PC-3 (cell line): ENCODE results near the gene ZNF407. TPM values are rescaled to one million over a fixed set of nuclear protein-coding genes. Genes with fewer than 3 reads are reported as not detected.

Experiments
- ATAC-seq: fragments of 200-7000 bp; cut with Tn5 transposase; 2 replicates; pipeline ENCODE4 v1.9.1; 2020; ENCODE audit warnings: mild to moderate bottlenecking, moderate library complexity
- BruUV-seq: library from RNA; stranded (reverse); fragments of 400-500 nt; replicated peaks from 2 replicates; lab custom pipeline; 2021; lab: Mats Ljungman, UMichigan
- CTCF ChIA-PET: fragments of 300-600 bp; sonication (Branson Sonifier 250); formaldehyde crosslinking; loops from one replicate; lab custom pipeline; 2022; ENCODE audit warnings: antibody characterized with exemption; lab: Charles Lee
- POLR2A ChIA-PET: fragments of 300-600 bp; sonication (Branson Sonifier 250); formaldehyde crosslinking; loops from one replicate; lab custom pipeline; 2022; ENCODE audit warnings: antibody characterized with exemption; ENCODE audit not compliant: unreplicated experiment; lab: Charles Lee
- DNase-seq: peaks from one replicate; pipeline ENCODE4 v3.0.0-alpha.2; 2015
- H2AFZ ChIP-seq: fragments of 300-600 bp; sonication (generic); 2 replicates; pipeline ENCODE4 v1.6.0; 2016; ENCODE audit warnings: antibody characterized with exemption, low read length
- H3F3A ChIP-seq: fragments of 300-600 bp; sonication (generic); one replicate; pipeline ENCODE4 v1.6.0; 2017; ENCODE audit warnings: antibody characterized with exemption, low read length, control low read depth, mild to moderate bottlenecking; ENCODE audit not compliant: unreplicated experiment
- H3K27ac ChIP-seq: fragments of 300-600 bp; sonication (generic); 2 replicates; pipeline ENCODE4 v1.5.1; 2016; ENCODE audit warnings: mild to moderate bottlenecking, low read length
- H3K27me3 ChIP-seq: fragments of 300-600 bp; sonication (generic); 2 replicates; pipeline ENCODE4 v1.6.1; 2016; ENCODE audit warnings: low read length, mixed read lengths
- H3K36me3 ChIP-seq: fragments of 300-600 bp; sonication (generic); 2 replicates; pipeline ENCODE4 v1.6.1; 2016; ENCODE audit warnings: low read depth, mixed run types, low read length, mixed read lengths
- H3K4me1 ChIP-seq: fragments of 300-600 bp; sonication (generic); 2 replicates; pipeline ENCODE4 v1.5.1; 2016; ENCODE audit warnings: low read length; ENCODE audit not compliant: insufficient read depth
- H3K4me2 ChIP-seq: fragments of 300-600 bp; sonication (generic); 2 replicates; pipeline ENCODE4 v1.6.0; 2016; ENCODE audit warnings: low read length
- H3K4me3 ChIP-seq: fragments of 300-600 bp; sonication (generic); 2 replicates; pipeline ENCODE4 v1.5.1; 2016; ENCODE audit warnings: mild to moderate bottlenecking, low read length, mixed read lengths
- H3K79me2 ChIP-seq: fragments of 300-600 bp; sonication (generic); 2 replicates; pipeline ENCODE4 v1.6.1; 2017; ENCODE audit warnings: low read length, mixed read lengths
- H3K9ac ChIP-seq: fragments of 300-600 bp; sonication (generic); 2 replicates; pipeline ENCODE4 v1.6.0; 2016; ENCODE audit warnings: mild to moderate bottlenecking, low read length
- H3K9me2 ChIP-seq: fragments of 300-600 bp; sonication (generic); replicated peaks from 2 replicates; pipeline ENCODE4 v1.6.1; 2016; ENCODE audit warnings: mixed run types, low read length, mixed read lengths
- H3K9me3 ChIP-seq: fragments of 300-600 bp; sonication (generic); 2 replicates; pipeline ENCODE4 v1.6.1; 2016; ENCODE audit warnings: low read length, mixed read lengths
- H4K20me1 ChIP-seq: fragments of 300-600 bp; sonication (generic); 2 replicates; pipeline ENCODE4 v1.6.1; 2016; ENCODE audit warnings: low read length, mixed read lengths
- EZH2 ChIP-seq: fragments of 300-600 bp; sonication (generic); IDR thresholded peaks from one replicate; pipeline ENCODE4 v1.6.1; 2017; ENCODE audit warnings: antibody characterized with exemption, mild to moderate bottlenecking, low read length; ENCODE audit not compliant: unreplicated experiment
- EZH2phosphoT487 ChIP-seq: fragments of 300-600 bp; sonication (generic); IDR thresholded peaks from 2 replicates; pipeline ENCODE4 v1.6.1; 2018; ENCODE audit warnings: mild to moderate bottlenecking, antibody characterized with exemption, low read length, borderline replicate concordance
- intact Hi-C: fragments of 100-400 bp; cut with micrococcal nuclease; formaldehyde crosslinking; loops from 2 replicates; pipeline ENCODE4 v1.9.0; 2023
- total RNA-seq: library from RNA; depleted of rRNA; stranded (reverse); fragments of >200 nt; gene quantifications from 2 replicates; pipeline ENCODE4 v1.2.3, GENCODE V29; 2014
- TF ChIP-seq, protein P1 (sequence below): fragments of 300-600 bp; sonication (generic); conservative IDR thresholded peaks from 2 replicates; pipeline ENCODE4 v1.5.1; 2017; ENCODE audit warnings: antibody characterized with exemption, low read depth, mild to moderate bottlenecking, low read length

Gene ZNF407
- total RNA-seq, 1 experiment from 2014 or later, result 9.3 TPM

DNA sequence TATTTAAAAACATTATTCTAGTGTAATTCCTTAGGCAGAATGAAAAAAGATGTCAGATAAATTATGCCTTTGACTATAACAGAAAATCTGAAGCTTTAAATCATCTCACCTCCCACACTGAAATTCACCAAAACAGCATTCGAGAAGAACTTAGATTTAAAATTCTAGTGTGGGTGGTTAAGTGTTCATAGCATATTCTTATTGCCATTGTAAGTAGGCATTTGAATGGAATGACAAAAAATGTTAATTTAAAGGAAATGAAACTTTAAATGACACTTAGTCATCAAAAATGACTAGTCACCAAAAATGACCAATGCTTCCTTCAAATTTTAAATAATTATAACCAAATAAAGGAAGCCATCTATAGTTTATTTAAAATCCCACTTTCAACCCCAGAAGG, 7.0 kb upstream of the ZNF407 start:
- no peak for DNase-seq
- ChIA-PET POLR2A (no interaction called here), CTCF (no interaction called here)
- H3K9me3 ChIP-seq, result no peaks in the 10 kb centered on the region
- no peaks in the 10 kb centered on the region for H3K9me2 ChIP-seq
- BruUV-seq, result no TSS peak
- H3K4me1 ChIP-seq, result no peaks in the 10 kb centered on the region
- no peak for ATAC-seq
- no peaks in the 10 kb centered on the region for H4K20me1 ChIP-seq
- 0 out of 2 replicates have a peak, but pooled peaks cover 4% of the 10 kb centered on the region for H3K79me2 ChIP-seq
- no peak overlapping the region for H3K9ac ChIP-seq
- no peak overlapping the region for H3K4me3 ChIP-seq
- H2AFZ ChIP-seq, result no peak overlapping the region
- H3K27me3 ChIP-seq, result peaks cover 32% of the 10 kb centered on the region
- no peaks in the 10 kb centered on the region for H3K36me3 ChIP-seq
- no peaks in the 10 kb centered on the region for H3F3A ChIP-seq
- intact Hi-C loops, result no loop called here
- H3K27ac ChIP-seq, result no peak overlapping the region
- no peak overlapping the region for H3K4me2 ChIP-seq
- TF ChIP-seq, protein P1, sequence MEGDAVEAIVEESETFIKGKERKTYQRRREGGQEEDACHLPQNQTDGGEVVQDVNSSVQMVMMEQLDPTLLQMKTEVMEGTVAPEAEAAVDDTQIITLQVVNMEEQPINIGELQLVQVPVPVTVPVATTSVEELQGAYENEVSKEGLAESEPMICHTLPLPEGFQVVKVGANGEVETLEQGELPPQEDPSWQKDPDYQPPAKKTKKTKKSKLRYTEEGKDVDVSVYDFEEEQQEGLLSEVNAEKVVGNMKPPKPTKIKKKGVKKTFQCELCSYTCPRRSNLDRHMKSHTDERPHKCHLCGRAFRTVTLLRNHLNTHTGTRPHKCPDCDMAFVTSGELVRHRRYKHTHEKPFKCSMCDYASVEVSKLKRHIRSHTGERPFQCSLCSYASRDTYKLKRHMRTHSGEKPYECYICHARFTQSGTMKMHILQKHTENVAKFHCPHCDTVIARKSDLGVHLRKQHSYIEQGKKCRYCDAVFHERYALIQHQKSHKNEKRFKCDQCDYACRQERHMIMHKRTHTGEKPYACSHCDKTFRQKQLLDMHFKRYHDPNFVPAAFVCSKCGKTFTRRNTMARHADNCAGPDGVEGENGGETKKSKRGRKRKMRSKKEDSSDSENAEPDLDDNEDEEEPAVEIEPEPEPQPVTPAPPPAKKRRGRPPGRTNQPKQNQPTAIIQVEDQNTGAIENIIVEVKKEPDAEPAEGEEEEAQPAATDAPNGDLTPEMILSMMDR, result no peak

DNA sequence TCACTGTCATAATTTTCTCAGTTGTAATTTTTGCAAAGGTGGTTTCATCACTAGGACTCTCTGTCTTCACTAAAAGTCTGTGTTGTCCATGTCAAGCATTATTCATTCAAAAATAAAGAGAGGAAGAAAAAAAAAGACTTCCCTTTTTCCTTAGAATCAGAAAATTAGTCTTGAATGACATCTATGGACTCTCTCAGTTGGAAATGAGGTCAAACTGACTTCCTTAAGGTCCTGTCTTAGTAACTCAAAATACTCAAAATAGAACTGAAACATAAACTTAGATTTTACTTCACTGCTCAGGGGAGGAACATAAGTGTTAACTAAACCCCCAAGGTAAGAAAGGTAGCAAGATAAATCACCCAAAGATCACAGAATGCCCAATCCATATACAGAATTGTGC, 2.2 kb upstream of the ZNF407 start:
- Histone ChIP-seq H3K9ac (no peak overlapping the region), H3K36me3 (no peaks in the 10 kb centered on the region), H3F3A (no peaks in the 10 kb centered on the region), H3K9me2 (no peaks in the 10 kb centered on the region), H2AFZ (no peak overlapping the region), H3K4me3 (peak overlapping the region; percentile 97; the same call in 1 of the 2 replicates), H3K79me2 (peaks cover 41% of the 10 kb centered on the region), H3K4me1 (peaks cover 17% of the 10 kb centered on the region), H3K27ac (no peak overlapping the region), H4K20me1 (no peaks in the 10 kb centered on the region), H3K9me3 (no peaks in the 10 kb centered on the region), H3K27me3 (no peaks in the 10 kb centered on the region), H3K4me2 (peak overlapping the region; percentile 94)
- intact Hi-C loops, result no loop called here
- POLR2A ChIA-PET, result no interaction called here
- DNase-seq (no peak), ATAC-seq (no peak)
- CTCF ChIA-PET, result no interaction called here
- no TSS peak for BruUV-seq
- TF ChIP-seq, protein P1, result no peak
- TF ChIP-seq EZH2phosphoT487 (no peak), EZH2 (no peak)

DNA sequence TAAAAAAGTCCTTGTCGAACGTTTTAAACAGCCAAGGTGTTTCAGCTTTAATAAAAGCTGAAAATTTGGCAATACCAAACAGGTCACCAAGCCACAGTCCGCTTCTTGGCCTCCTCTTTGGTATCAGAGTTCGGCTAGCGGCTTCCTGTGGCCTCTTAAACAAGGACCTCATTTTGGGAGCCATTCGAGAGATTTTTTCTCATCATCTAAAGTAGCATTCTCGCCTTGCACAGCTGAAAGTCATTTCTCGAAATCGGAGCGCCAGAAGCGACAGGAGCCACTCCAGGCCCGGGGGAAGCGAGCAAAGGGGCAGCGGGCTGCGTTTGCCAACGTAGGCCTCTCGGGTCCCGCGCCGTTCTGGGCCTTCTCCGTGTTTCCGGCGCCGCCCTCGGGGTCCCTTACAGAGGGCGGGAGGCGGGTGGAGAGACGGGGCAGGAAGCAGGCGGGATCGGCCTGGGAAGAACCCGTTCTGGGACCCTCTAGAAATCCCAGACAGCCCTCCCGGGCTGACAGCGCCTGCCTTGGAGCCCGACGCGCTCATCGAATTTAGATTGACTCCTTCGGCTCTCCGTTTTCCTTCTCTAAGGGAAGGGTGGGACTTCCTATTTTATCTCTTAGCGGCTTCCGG, 522 bp upstream of the ZNF407 start:
- CTCF ChIA-PET, result no interaction called here
- intact Hi-C loops, result no loop called here
- no peaks in the 10 kb centered on the region for H3K36me3 ChIP-seq
- peak overlapping the region; percentile 100 for H2AFZ ChIP-seq
- H3K9ac ChIP-seq, result peak overlapping the region; percentile 99
- no peaks in the 10 kb centered on the region for H3F3A ChIP-seq
- H3K79me2 ChIP-seq, result peaks cover 58% of the 10 kb centered on the region
- no peaks in the 10 kb centered on the region for H4K20me1 ChIP-seq
- POLR2A ChIA-PET, result no interaction called here
- no peaks in the 10 kb centered on the region for H3K9me3 ChIP-seq
- peak overlapping the region; percentile 85 for H3K27ac ChIP-seq
- H3K9me2 ChIP-seq, result no peaks in the 10 kb centered on the region
- H3K27me3 ChIP-seq, result no peaks in the 10 kb centered on the region
- H3K4me2 ChIP-seq, result peak overlapping the region; percentile 94
- DNase-seq (no peak), ATAC-seq (peak; percentile 42)
- peaks cover 17% of the 10 kb centered on the region for H3K4me1 ChIP-seq
- peak overlapping the region; percentile 97 for H3K4me3 ChIP-seq
- BruUV-seq, result TSS peak; percentile 73
- TF ChIP-seq EZH2 (no peak), EZH2phosphoT487 (no peak)
- TF ChIP-seq, protein P1, result no peak
